T-helper 2 cell treated with Interferon-gamma antibody and Interleukin-4, amounts not matched to agents 5 μg/mL and 100 μg/mL, for 36 hours (primary cell): ENCODE data around the gene MRPL42.
A peak's percentile ranks its signal among the peaks of the same experiment; 100 is the strongest.

Experiments used
- DNase-seq: peaks from one replicate; pipeline ENCODE4 v3.0.0; 2021; ENCODE audit warnings: low spot score
- H3K27ac Mint-ChIP-seq: one replicate; pipeline ENCODE4 v1.8.0; 2021; ENCODE audit warnings: mild to moderate bottlenecking, mixed read lengths
- H3K27me3 Mint-ChIP-seq: one replicate; pipeline ENCODE4 v1.8.0; 2021; ENCODE audit warnings: low read depth, mixed read lengths
- H3K36me3 Mint-ChIP-seq: one replicate; pipeline ENCODE4 v1.8.0; 2021; ENCODE audit warnings: low read depth, mixed read lengths
- H3K4me1 Mint-ChIP-seq: one replicate; pipeline ENCODE4 v1.8.0; 2021; ENCODE audit warnings: low read depth, mixed read lengths
- H3K4me3 Mint-ChIP-seq: one replicate; pipeline ENCODE4 v1.8.0; 2022; ENCODE audit warnings: mild to moderate bottlenecking, moderate library complexity, mixed read lengths
- H3K9me3 Mint-ChIP-seq: one replicate; pipeline ENCODE4 v1.8.0; 2021; ENCODE audit warnings: mixed read lengths

The MRPL42 gene

GRCh38 chr12:93440043-93440835 lies 27.1 kb upstream of the MRPL42 start:
- peaks cover 3% of the 10 kb centered on the region for H3K36me3 Mint-ChIP-seq
- H3K27me3 Mint-ChIP-seq = no peaks in the 10 kb centered on the region
- DNase-seq = no peak
- peak overlapping the region; percentile 88 for H3K27ac Mint-ChIP-seq
- H3K9me3 Mint-ChIP-seq = no peaks in the 10 kb centered on the region
- H3K4me1 Mint-ChIP-seq = peaks cover 55% of the 10 kb centered on the region
- H3K4me3 Mint-ChIP-seq = peak overlapping the region; percentile 90

DNA sequence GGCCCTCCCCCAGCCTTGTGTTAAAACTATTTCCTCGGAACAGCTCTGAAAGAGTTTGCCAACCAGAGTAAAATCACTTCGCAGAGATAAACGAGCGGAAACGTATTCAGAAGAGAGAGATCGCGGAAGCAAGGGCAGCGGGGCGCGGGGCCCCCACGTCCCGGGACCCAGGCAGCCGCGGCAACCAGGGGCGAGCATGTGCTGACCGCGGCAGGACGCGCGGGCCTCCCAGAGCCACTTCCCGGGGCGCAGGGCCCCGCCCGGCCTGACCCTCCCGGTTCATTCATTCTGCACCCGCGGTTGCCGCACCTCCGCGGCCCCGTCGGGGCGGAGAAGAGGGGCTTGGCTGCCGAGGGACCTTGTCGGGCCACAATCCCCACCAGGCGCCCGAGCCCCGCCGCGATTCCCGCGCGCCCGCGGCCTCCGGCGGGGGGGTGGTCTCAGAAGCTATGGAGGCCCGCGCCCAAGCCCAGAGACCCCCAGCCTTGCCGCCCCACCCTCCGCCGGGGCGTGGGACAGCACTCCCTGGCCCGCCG lies 26.2 kb upstream of the MRPL42 start:
- Mint-ChIP-seq H3K4me3 (peak overlapping the region; percentile 90), H3K4me1 (peaks cover 53% of the 10 kb centered on the region), H3K27ac (peak overlapping the region; percentile 88), H3K9me3 (no peaks in the 10 kb centered on the region), H3K27me3 (no peaks in the 10 kb centered on the region), H3K36me3 (peaks cover 3% of the 10 kb centered on the region)
- peak; percentile 40 for DNase-seq

DNA sequence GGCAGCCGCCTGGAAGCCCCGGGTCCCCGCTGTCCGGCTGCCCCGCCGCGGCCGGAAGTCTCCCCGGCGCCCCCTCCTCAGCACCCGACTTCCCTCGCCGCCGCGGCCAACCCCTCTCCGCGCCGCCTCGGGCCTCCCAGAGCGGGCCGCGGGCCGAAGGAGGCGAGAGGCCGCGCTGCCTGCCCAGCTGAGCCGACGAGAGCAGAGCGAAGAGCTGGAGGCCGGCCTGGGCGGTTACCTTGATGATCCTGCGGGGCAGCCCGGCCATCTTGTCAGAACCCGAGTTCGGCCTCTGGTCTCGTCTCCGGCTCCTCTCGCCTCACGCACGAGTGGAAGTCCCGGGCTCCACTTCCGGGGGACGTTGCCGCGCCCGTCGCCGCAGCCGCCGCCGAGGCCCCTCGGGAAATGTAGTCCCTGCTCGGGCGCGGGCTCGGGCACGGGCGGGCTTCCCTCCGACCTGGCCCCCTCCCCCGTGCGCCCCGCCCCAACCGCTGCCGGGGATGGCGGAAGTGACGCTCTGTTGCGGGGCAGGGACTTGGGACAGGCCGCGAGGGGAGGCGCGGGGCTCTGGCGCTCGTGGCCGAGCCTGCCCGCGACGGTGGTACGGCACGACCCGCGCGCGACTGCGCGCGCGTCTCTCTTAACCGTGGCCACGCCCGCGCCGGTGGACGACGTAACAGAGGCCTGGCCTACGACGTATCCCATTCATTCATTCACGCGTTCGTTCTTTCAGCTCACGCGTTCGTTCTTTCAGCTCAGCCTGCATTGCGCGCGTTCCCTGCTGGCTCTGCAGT lies 25.5 kb upstream of the MRPL42 start, which contains the start of gene UBE2N:
UBE2N (minus strand) TSS at position 331 of the 794 bp plus-strand sequence; CDS start at position 268, 63 bp downstream.
- H3K9me3 Mint-ChIP-seq = no peaks in the 10 kb centered on the region
- H3K4me3 Mint-ChIP-seq = peak within 1 kb of the TSS; percentile 91
- no peaks in the 10 kb centered on the region for H3K36me3 Mint-ChIP-seq
- DNase-seq = peak; percentile 96
- no peaks in the 10 kb centered on the region for H3K27me3 Mint-ChIP-seq
- peak within 1 kb of the TSS; percentile 95 for H3K27ac Mint-ChIP-seq
- H3K4me1 Mint-ChIP-seq = peaks cover 47% of the 10 kb centered on the region

- Mint-ChIP-seq H3K27me3 (no peaks in the 10 kb centered on the region), H3K4me3 (peak overlapping the region; percentile 91), H3K36me3 (no peaks in the 10 kb centered on the region), H3K4me1 (peaks cover 46% of the 10 kb centered on the region), H3K27ac (peak overlapping the region; percentile 95), H3K9me3 (no peaks in the 10 kb centered on the region)
- no peak for DNase-seq
Measured at GRCh38 chr12:93442411-93443340, 24.6 kb upstream of the MRPL42 start.

GRCh38 chr12:93443576-93443975 lies 23.7 kb upstream of the MRPL42 start:
- H3K4me1 Mint-ChIP-seq = peaks cover 41% of the 10 kb centered on the region

GRCh38 chr12:93447555-93448290 lies 19.6 kb upstream of the MRPL42 start:
- no peak for DNase-seq
- Mint-ChIP-seq H3K4me1 (peaks cover 25% of the 10 kb centered on the region), H3K27ac (no peak overlapping the region), H3K36me3 (no peaks in the 10 kb centered on the region), H3K27me3 (no peaks in the 10 kb centered on the region), H3K4me3 (peak overlapping the region; percentile 32), H3K9me3 (no peaks in the 10 kb centered on the region)

More at GRCh38 chr12:93443576-93443975, 23.7 kb upstream of the MRPL42 start:
- H3K4me3 Mint-ChIP-seq = no peak overlapping the region
- no peak overlapping the region for H3K27ac Mint-ChIP-seq
- no peaks in the 10 kb centered on the region for H3K9me3 Mint-ChIP-seq
- H3K36me3 Mint-ChIP-seq = no peaks in the 10 kb centered on the region
- no peak for DNase-seq
- no peaks in the 10 kb centered on the region for H3K27me3 Mint-ChIP-seq

DNA sequence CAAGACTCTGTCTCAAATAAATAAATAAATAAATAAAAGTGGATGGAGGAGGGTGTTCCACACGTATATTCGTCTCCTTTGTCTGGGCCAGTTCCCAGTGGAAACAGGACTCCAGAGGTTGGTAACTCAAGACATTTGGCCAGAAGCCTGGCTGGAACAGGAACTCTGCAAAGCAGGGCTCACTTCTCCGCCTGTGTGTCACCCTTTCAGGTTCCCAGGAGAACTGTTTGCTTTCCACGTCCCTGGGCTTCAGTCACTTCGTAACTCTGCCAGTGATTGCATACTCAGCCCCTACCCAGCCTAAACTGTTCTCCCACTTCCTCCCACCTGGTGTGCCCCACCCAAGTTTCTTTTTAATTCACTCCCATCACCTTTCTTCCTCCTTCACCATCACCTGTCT lies 18.5 kb upstream of the MRPL42 start:
- DNase-seq = no peak
- Mint-ChIP-seq H3K9me3 (no peaks in the 10 kb centered on the region), H3K27me3 (no peaks in the 10 kb centered on the region), H3K4me3 (no peak overlapping the region), H3K27ac (no peak overlapping the region), H3K4me1 (peaks cover 18% of the 10 kb centered on the region), H3K36me3 (no peaks in the 10 kb centered on the region)

DNA sequence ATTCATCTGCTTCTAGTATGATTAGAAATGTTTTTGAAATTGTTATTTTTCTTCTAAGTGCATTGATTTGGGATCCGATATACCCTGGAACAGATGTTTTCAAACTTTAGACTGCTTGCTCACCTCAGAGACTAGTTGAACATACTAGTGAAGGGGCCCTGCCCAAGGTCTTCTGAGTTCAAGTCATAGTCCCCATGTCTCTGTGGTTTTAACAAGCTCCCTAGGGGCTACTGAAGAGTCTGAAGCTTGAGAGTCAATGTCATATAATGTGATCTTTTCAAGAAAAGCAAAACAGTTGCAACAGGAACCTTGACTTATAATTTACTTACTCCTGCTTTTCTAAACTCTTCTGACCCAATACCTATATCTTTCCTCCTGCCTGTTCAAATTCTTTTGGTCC lies 18.0 kb upstream of the MRPL42 start:
- H3K9me3 Mint-ChIP-seq = no peaks in the 10 kb centered on the region
- no peaks in the 10 kb centered on the region for H3K36me3 Mint-ChIP-seq
- no peak overlapping the region for H3K4me3 Mint-ChIP-seq
- H3K27me3 Mint-ChIP-seq = peaks cover 4% of the 10 kb centered on the region
- no peak for DNase-seq
- H3K4me1 Mint-ChIP-seq = peaks cover 18% of the 10 kb centered on the region
- no peak overlapping the region for H3K27ac Mint-ChIP-seq

DNA sequence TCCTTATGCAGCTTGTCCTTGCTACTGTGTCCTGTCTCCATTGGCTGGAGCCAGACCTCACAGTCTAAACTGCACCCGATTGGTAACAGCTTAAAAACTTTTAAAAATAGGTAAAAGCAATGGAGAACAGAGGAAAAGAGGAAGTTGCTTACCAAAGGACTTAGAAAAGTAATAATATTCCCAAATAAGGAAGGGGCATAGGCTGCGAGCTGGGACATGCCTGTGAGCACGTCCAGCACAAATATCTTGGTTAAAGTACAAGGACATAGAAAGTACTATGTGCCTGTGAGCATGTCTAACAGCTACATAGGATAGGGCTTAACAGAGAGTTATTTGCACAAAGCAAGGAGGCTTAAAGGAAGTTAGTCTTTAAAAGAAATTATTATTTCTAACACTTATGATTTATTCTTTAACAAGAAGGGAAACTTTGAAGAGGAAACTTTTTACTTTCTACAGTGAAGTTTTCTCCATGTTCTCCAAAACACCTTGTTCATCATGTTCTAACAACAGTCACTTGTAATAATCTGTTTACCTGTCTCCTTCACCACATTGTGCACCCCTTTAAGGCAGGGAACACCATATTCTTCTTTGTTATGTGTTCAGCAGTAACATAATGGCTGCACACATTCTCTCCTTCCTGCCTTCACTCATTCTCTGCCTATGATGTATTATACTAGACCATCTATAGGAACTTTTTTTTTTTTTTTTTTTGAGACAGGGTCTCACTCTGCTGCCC lies 15.7 kb upstream of the MRPL42 start:
- peaks cover 6% of the 10 kb centered on the region for H3K27me3 Mint-ChIP-seq
- H3K4me1 Mint-ChIP-seq = peaks cover 18% of the 10 kb centered on the region

GRCh38 chr12:93453633-93454032 lies 13.7 kb upstream of the MRPL42 start:
- DNase-seq = no peak
- Mint-ChIP-seq H3K27ac (no peak overlapping the region), H3K4me1 (peaks cover 8% of the 10 kb centered on the region), H3K36me3 (no peaks in the 10 kb centered on the region), H3K27me3 (peaks cover 6% of the 10 kb centered on the region), H3K9me3 (no peaks in the 10 kb centered on the region), H3K4me3 (no peak overlapping the region)

More for the DNA sequence above, 15.7 kb upstream of the MRPL42 start:
- no peak overlapping the region for H3K4me3 Mint-ChIP-seq
- no peak for DNase-seq
- no peaks in the 10 kb centered on the region for H3K36me3 Mint-ChIP-seq
- H3K9me3 Mint-ChIP-seq = no peaks in the 10 kb centered on the region
- H3K27ac Mint-ChIP-seq = no peak overlapping the region

GRCh38 chr12:93456077-93456476 lies 11.2 kb upstream of the MRPL42 start:
- Mint-ChIP-seq H3K4me1 (peaks cover 1% of the 10 kb centered on the region), H3K27me3 (peaks cover 6% of the 10 kb centered on the region), H3K27ac (no peak overlapping the region), H3K4me3 (no peak overlapping the region), H3K36me3 (no peaks in the 10 kb centered on the region), H3K9me3 (no peaks in the 10 kb centered on the region)
- no peak for DNase-seq

DNA sequence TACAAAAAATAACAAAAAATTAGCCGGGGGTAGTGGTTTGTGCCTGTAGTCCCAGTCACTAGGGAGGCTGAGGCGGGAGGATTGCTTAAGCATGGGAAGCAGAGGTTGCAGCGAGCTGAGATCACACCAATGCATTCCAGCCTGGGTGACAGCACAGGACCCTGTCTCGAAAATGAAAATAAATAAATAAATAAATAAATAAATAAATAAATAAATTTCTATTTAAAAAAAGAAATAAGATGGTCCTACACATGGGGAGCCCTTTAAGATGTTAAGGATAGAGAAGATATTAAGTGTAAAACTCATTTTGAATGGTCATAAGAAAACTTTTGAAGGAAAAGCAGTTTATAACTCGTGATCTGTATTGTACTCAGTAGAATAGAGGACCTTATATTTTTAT lies 8.2 kb upstream of the MRPL42 start:
- Mint-ChIP-seq H3K4me3 (no peak overlapping the region), H3K36me3 (no peaks in the 10 kb centered on the region), H3K9me3 (no peaks in the 10 kb centered on the region), H3K4me1 (peaks cover 1% of the 10 kb centered on the region), H3K27ac (no peak overlapping the region), H3K27me3 (peaks cover 4% of the 10 kb centered on the region)
- no peak for DNase-seq
